GM12878 (cell line): ENCODE data around the gene JUN. TPM values are rescaled to one million over a fixed set of nuclear protein-coding genes. Genes with fewer than 3 reads are reported as not detected.

Experiments used
- DPF2 ChIP-seq: fragments of 450-650 bp; IDR thresholded peaks from 2 replicates; pipeline ENCODE4 v1.6.1; 2017; ENCODE audit warnings: mild to moderate bottlenecking
- E2F8 ChIP-seq: fragments of 450-650 bp; IDR thresholded peaks from 2 replicates; pipeline ENCODE4 v1.6.1; 2018; ENCODE audit warnings: mild to moderate bottlenecking, low read depth, moderate library complexity; ENCODE audit not compliant: partially characterized antibody
- EGR1 ChIP-seq, 2 experiments: IDR thresholded peaks; 1 replicate in 1 of 2; 2 replicates in 1 of 2; pipeline ENCODE4 v1.6.1; 2011 to 2012; ENCODE audit warnings: low read depth in 2 of 2, low read length in 2 of 2, borderline replicate concordance in 1 of 2, mild to moderate bottlenecking in 1 of 2, moderate library complexity in 1 of 2
- GATAD2B ChIP-seq: fragments of 450-650 bp; conservative IDR thresholded peaks from 2 replicates; pipeline ENCODE4 v1.6.1; 2017; ENCODE audit warnings: low read depth, mild to moderate bottlenecking, moderate library complexity
- IKZF1 ChIP-seq: fragments of 450-650 bp; conservative IDR thresholded peaks from 2 replicates; pipeline ENCODE4 v1.6.1; 2017; ENCODE audit warnings: antibody characterized with exemption, mild to moderate bottlenecking
- MAX ChIP-seq: IDR thresholded peaks from 2 replicates; pipeline ENCODE4 v1.6.1; 2012; ENCODE audit warnings: low read depth, low read length, improper control_type of control experiment
- MYB ChIP-seq: fragments of 150-350 bp; IDR thresholded peaks from 2 replicates; pipeline ENCODE4 v1.6.1; 2014; ENCODE audit warnings: mild to moderate bottlenecking, low read depth, low read length, borderline replicate concordance
- NR2F1 ChIP-seq: fragments of 450-650 bp; conservative IDR thresholded peaks from 2 replicates; pipeline ENCODE4 v1.6.1; 2017; ENCODE audit warnings: mild to moderate bottlenecking
- POLR2A ChIP-seq: IDR thresholded peaks from 2 replicates; pipeline ENCODE4 v1.6.1; 2011; ENCODE audit warnings: low read depth, mild to moderate bottlenecking, low read length
- RELB ChIP-seq: fragments of 450-650 bp; IDR thresholded peaks from 2 replicates; pipeline ENCODE4 v1.6.1; 2017; ENCODE audit warnings: low read depth, mild to moderate bottlenecking, moderate library complexity
- SMAD1 ChIP-seq: fragments of 450-650 bp; IDR thresholded peaks from 2 replicates; pipeline ENCODE4 v1.6.1; 2018; ENCODE audit warnings: mild to moderate bottlenecking, low read depth; ENCODE audit not compliant: partially characterized antibody
- ZNF274 ChIP-seq: IDR thresholded peaks from one replicate; pipeline ENCODE4 v1.8.0; 2011; ENCODE audit not compliant: insufficient read length, insufficient read depth
- polyA plus RNA-seq, 11 experiments: library from polyadenylated mRNA; depleted of rRNA in 4 of 11; unstranded in 6 of 11; stranded (reverse) in 5 of 11; fragments of >200 nt; fragmentation: Nextera tagmentation in 4 of 11; fragmentation: Illumina TruSeq in 1 of 11; extraction: Ambion mirVana in 4 of 11; extraction: Trizol in 1 of 11; gene quantifications; 1 replicate in 1 of 11; 2 replicates in 10 of 11; pipeline versions ENCODE4 v1.2.1 to v1.2.3, GENCODE V29; 2011 to 2016; ENCODE audit warnings: inconsistent platforms in 2 of 11, missing spikeins in 2 of 11, low read depth in 1 of 11
- total RNA-seq, 4 experiments: library from RNA; depleted of rRNA in 3 of 4; stranded (reverse); fragments of >200 nt in 3 of 4; fragmentation: Illumina TruSeq in 1 of 4; extraction: Trizol in 1 of 4; gene quantifications; 2 replicates each; pipeline versions ENCODE4 v1.2.1 to v1.2.3, GENCODE V29; 2013 to 2021

Gene JUN
- total and polyA plus RNA-seq, 10 of the 15 experiments (the other 5 are each of a cell fraction or from before 2014, with no cell fraction given): 0.18 to 8.4 (median 2.8) TPM

DNA sequence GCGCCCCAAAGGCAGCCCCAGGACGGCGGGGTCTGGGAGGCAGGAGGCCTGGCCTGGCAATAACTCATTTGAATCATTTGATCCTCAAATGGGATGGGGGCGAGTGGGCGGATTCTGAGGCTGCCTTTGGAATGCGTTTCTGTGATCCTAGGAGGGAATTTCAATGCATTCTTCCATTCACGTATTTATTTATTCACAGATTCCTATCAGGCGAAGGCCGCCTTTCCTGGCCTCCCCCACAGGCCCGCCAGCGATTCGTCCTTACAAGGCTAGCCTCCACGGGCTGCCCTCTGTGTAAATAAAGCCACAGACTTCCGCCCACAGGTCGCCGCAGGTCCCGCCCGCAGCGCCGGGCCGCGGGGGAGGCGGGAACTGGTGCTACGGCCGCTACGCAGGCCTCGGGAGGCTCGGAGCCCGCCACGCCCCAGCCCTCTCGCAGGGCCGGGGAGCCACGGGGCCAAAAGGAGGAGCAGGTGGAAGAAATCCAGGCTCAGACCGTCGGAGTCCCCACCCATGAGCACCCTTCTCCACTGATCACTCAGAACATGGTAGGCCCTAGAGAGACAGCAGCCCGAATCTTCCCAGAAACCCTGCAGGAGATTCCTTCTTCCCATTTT, 31.3 kb upstream of the JUN start (continued):
- TF ChIP-seq RELB (0 out of 2 replicates have a peak, but pooled peaks have one; percentile 3), MAX (no peak), MYB (no peak), DPF2 (peak; percentile 69; the same call in 1 of the 2 replicates), EGR1 (IDR thresholded peaks at IDR 0.05; ENCODE audit: borderline replicate concordance in 1 of 2, low read depth in 2 of 2, low read length in 2 of 2) (peak in 1 of 2 experiments; percentile 76; a peak in 1 of 3 replicates), IKZF1 (peak; percentile 80), ZNF274 (no peak), SMAD1 (no peak), POLR2A (peak; percentile 57; the same call in 1 of the 2 replicates), NR2F1 (peak; percentile 89), GATAD2B (0 out of 2 replicates have a peak, but pooled peaks have one; percentile 42), E2F8 (no peak)
